ENCODE results near the gene TEX29. TPM values are rescaled to one million over a fixed set of nuclear protein-coding genes. Genes with fewer than 3 reads are reported as not detected.

The TEX29 gene
- total RNA-seq, 1 donor from 2014 or later: 0.81 TPM

GRCh38 chr13:111278258-111278657, 42.2 kb upstream of the TEX29 start:
- H3K4me1 ChIP-seq: peaks cover 5% of the 10 kb centered on the region
- no peak for TF ChIP-seq CTCF (IDR thresholded peaks at IDR 0.05)
- peaks cover 88% of the 10 kb centered on the region for H3K36me3 ChIP-seq
- H3K27ac ChIP-seq: no peak overlapping the region
- H3K9me3 ChIP-seq: no peaks in the 10 kb centered on the region
- no peaks in the 10 kb centered on the region for H3K27me3 ChIP-seq
- H3K4me3 ChIP-seq: no peak overlapping the region
- ATAC-seq (no peak), DNase-seq (no peak)
- intact Hi-C loops (cut with DNase I): no loop called here

DNA sequence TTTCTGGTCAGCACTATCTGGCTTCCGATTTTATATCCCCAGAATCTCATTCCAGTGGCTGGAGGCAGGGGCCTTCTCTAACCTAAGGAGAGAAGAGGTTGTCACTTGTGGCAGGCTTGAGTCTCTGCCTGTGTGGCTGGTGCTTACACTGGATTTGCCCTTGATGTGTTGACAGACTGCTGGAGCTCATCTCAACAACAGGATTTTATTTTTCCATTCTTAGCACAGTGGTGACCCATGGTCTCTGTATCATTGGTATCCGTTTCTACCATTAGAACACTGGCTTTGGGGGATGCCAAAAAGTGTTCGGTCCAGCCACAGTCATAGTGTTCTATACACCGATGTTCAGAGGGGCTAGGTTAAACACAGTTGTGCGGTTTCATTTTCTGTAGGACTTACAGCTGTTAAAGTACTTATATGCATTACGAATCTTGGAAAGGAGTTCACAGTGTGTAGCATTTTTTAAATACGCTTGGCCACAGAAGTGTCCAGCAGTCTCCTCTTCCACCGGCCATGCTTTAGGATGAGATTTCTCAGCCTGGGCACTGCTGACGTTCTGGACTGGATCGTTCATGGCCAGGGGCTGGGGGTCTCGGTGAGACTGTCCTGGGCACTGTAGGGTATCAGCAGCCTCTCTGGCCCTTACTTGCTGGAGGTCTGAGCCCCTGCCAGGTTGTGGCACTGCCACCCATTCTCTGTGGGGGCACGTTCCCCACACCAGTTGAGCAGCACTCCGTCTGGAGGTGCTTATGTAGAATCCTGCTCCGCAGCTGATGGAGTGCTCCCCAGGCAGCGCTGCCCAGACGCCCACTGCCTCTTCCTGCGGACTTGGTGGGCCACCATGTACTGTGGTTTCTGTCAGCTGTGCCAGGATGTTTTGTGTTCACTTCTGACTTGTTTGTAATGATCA, 41.4 kb upstream of the TEX29 start:
- intact Hi-C loops (cut with DNase I): no loop called here
- no peaks in the 10 kb centered on the region for H3K9me3 ChIP-seq
- H3K4me3 ChIP-seq: no peak overlapping the region
- peaks cover 88% of the 10 kb centered on the region for H3K36me3 ChIP-seq
- TF ChIP-seq CTCF (IDR thresholded peaks at IDR 0.05): no peak
- DNase-seq (no peak), ATAC-seq (no peak)
- H3K27me3 ChIP-seq: no peaks in the 10 kb centered on the region
- H3K4me1 ChIP-seq: peaks cover 5% of the 10 kb centered on the region
- H3K27ac ChIP-seq: no peak overlapping the region

GRCh38 chr13:111280226-111280625, 40.2 kb upstream of the TEX29 start:
- Histone ChIP-seq H3K4me3 (no peak overlapping the region), H3K27me3 (no peaks in the 10 kb centered on the region), H3K9me3 (no peaks in the 10 kb centered on the region), H3K36me3 (peaks cover 88% of the 10 kb centered on the region), H3K4me1 (peaks cover 5% of the 10 kb centered on the region), H3K27ac (no peak overlapping the region)
- no peak for DNase-seq
- TF ChIP-seq CTCF (IDR thresholded peaks at IDR 0.05): no peak
- ATAC-seq: no peak
- intact Hi-C loops (cut with DNase I): no loop called here

GRCh38 chr13:111280681-111281585, 39.5 kb upstream of the TEX29 start:
- Histone ChIP-seq H3K27me3 (no peaks in the 10 kb centered on the region), H3K4me3 (no peak overlapping the region), H3K36me3 (peaks cover 88% of the 10 kb centered on the region)

More at GRCh38 chr13:111280681-111281585, 39.5 kb upstream of the TEX29 start:
- H3K4me1 ChIP-seq: peaks cover 5% of the 10 kb centered on the region
- peak overlapping the region; percentile 43 for H3K27ac ChIP-seq
- TF ChIP-seq CTCF (IDR thresholded peaks at IDR 0.05): no peak
- intact Hi-C loops (cut with DNase I): no loop called here
- DNase-seq (no peak), ATAC-seq (no peak)
- H3K9me3 ChIP-seq: no peaks in the 10 kb centered on the region

All from upper lobe of right lung (tissue), 1 donor.